Sigmoid colon (tissue), 4 donors: Measurements from ENCODE around the gene ADAMTS17.

Source experiments
- CTCF ChIP-seq, 4 experiments: fragments of 450-650 bp in 3 of 4; fragments of 200-600 bp in 1 of 4; IDR thresholded peaks; one replicate each; pipeline ENCODE4 v1.5.1; 2016 to 2019; ENCODE audit warnings: antibody characterized with exemption in 4 of 4, mild to moderate bottlenecking in 3 of 4, moderate library complexity in 2 of 4
- EP300 ChIP-seq, 4 donors: sonication (generic); formaldehyde crosslinking; IDR thresholded peaks; one replicate each; pipeline ENCODE4 v1.6.1; 2017; ENCODE audit warnings: antibody characterized with exemption in 4 of 4
- POLR2A ChIP-seq, 2 donors: fragments of 450-650 bp; IDR thresholded peaks; one replicate each; pipeline ENCODE4 v1.6.1; 2016; ENCODE audit warnings: antibody characterized with exemption in 2 of 2, mild to moderate bottlenecking in 2 of 2, moderate library complexity in 2 of 2
- POLR2AphosphoS5 ChIP-seq, 4 donors: sonication (generic); formaldehyde crosslinking; IDR thresholded peaks; one replicate each; pipeline ENCODE4 v1.6.1; 2017; ENCODE audit warnings: antibody characterized with exemption in 4 of 4

GRCh38 chr15:100278596-100279380 is 63.0 kb downstream of the ADAMTS17 start:
- TF ChIP-seq POLR2A (IDR thresholded peaks at IDR 0.05), result no peak
- no peak for TF ChIP-seq CTCF (IDR thresholded peaks at IDR 0.05)
- TF ChIP-seq POLR2AphosphoS5 (IDR thresholded peaks at IDR 0.05), result no peak
- TF ChIP-seq EP300 (IDR thresholded peaks at IDR 0.05), result no peak
